Astrocyte (in vitro differentiated cells and primary cell): Measurements from ENCODE around the gene GIGYF2. TPM values are rescaled to one million over a fixed set of nuclear protein-coding genes. Genes with fewer than 3 reads are reported as not detected.

Experiments
- DNase-seq: peaks from one replicate; pipeline ENCODE4 v3.0.0-alpha.2; 2010; ENCODE audit warnings: low read depth
- FAIRE-seq: peaks from 2 replicates; lab custom pipeline; 2011; peaks lifted over from hg19 to GRCh38; lab: Jason Lieb, UNC
- H2AFZ ChIP-seq: 2 replicates; pipeline ENCODE4 v1.6.0; 2012; ENCODE audit warnings: low read depth, low read length, inconsistent platforms
- H3K27ac ChIP-seq: 2 replicates; pipeline ENCODE4 v1.5.1; 2011; ENCODE audit warnings: low read depth, low read length, inconsistent platforms
- H3K27me3 ChIP-seq: 2 replicates; pipeline ENCODE4 v1.6.0; 2011; ENCODE audit warnings: low read length, inconsistent platforms; ENCODE audit not compliant: insufficient read depth
- H3K36me3 ChIP-seq: 2 replicates; pipeline ENCODE4 v1.5.1; 2011; ENCODE audit warnings: low read length, inconsistent platforms; ENCODE audit not compliant: insufficient read depth
- H3K4me1 ChIP-seq: 2 replicates; pipeline ENCODE4 v1.5.1; 2011; ENCODE audit warnings: low read length, inconsistent platforms; ENCODE audit not compliant: insufficient read depth
- H3K4me2 ChIP-seq: 2 replicates; pipeline ENCODE4 v1.6.0; 2012; ENCODE audit warnings: low read length, inconsistent platforms
- H3K4me3 ChIP-seq: 2 replicates; pipeline ENCODE4 v1.5.1; 2011; ENCODE audit warnings: low read depth, mild to moderate bottlenecking, low read length, inconsistent platforms; ENCODE audit not compliant: insufficient read depth
- H3K79me2 ChIP-seq: 2 replicates; pipeline ENCODE4 v1.6.0; 2012; ENCODE audit warnings: mild to moderate bottlenecking, low read length, inconsistent platforms; ENCODE audit not compliant: insufficient read depth
- H3K9ac ChIP-seq: 2 replicates; pipeline ENCODE4 v1.6.0; 2012; ENCODE audit warnings: mild to moderate bottlenecking, low read length, inconsistent platforms
- H3K9me3 ChIP-seq: 2 replicates; pipeline ENCODE4 v1.5.1; 2012; ENCODE audit warnings: low read depth, mild to moderate bottlenecking, low read length, inconsistent platforms; ENCODE audit not compliant: insufficient read depth
- H4K20me1 ChIP-seq: 2 replicates; pipeline ENCODE4 v1.6.0; 2012; ENCODE audit warnings: low read length, inconsistent platforms; ENCODE audit not compliant: insufficient read depth
- H3K27ac Mint-ChIP-seq: one replicate; pipeline ENCODE4 v1.8.0; 2021; ENCODE audit warnings: mild to moderate bottlenecking, mixed read lengths; ENCODE audit not compliant: unreplicated experiment
- H3K27me3 Mint-ChIP-seq: one replicate; pipeline ENCODE4 v1.8.0; 2021; ENCODE audit warnings: low read depth, mixed read lengths; ENCODE audit not compliant: unreplicated experiment
- H3K36me3 Mint-ChIP-seq: one replicate; pipeline ENCODE4 v1.8.0; 2021; ENCODE audit warnings: low read depth, mixed read lengths; ENCODE audit not compliant: unreplicated experiment
- H3K4me1 Mint-ChIP-seq: one replicate; pipeline ENCODE4 v1.8.0; 2021; ENCODE audit warnings: low read depth, mixed read lengths; ENCODE audit not compliant: unreplicated experiment
- H3K4me3 Mint-ChIP-seq: one replicate; pipeline ENCODE4 v1.8.0; 2021; ENCODE audit warnings: mild to moderate bottlenecking, moderate library complexity, mixed read lengths; ENCODE audit not compliant: unreplicated experiment
- H3K9me3 Mint-ChIP-seq: one replicate; pipeline ENCODE4 v1.8.0; 2021; ENCODE audit warnings: mild to moderate bottlenecking, mixed read lengths; ENCODE audit not compliant: unreplicated experiment
- EZH2 ChIP-seq: IDR thresholded peaks from 2 replicates; pipeline ENCODE4 v1.6.1; 2012; ENCODE audit warnings: mild to moderate bottlenecking, low read length, inconsistent platforms; ENCODE audit not compliant: insufficient read depth
- total RNA-seq: library from RNA; stranded (reverse); gene quantifications from 2 replicates; pipeline ENCODE4 v1.2.1, GENCODE V29; 2021
- TF ChIP-seq, protein P1 (sequence below): IDR thresholded peaks from 2 replicates; pipeline ENCODE4 v1.5.1; 2011; ENCODE audit warnings: low read depth, mild to moderate bottlenecking, inconsistent platforms, low read length, moderate library complexity; ENCODE audit not compliant: insufficient read depth

Gene GIGYF2
- total RNA-seq, 1 donor from 2014 or later = 47.1 TPM

DNA sequence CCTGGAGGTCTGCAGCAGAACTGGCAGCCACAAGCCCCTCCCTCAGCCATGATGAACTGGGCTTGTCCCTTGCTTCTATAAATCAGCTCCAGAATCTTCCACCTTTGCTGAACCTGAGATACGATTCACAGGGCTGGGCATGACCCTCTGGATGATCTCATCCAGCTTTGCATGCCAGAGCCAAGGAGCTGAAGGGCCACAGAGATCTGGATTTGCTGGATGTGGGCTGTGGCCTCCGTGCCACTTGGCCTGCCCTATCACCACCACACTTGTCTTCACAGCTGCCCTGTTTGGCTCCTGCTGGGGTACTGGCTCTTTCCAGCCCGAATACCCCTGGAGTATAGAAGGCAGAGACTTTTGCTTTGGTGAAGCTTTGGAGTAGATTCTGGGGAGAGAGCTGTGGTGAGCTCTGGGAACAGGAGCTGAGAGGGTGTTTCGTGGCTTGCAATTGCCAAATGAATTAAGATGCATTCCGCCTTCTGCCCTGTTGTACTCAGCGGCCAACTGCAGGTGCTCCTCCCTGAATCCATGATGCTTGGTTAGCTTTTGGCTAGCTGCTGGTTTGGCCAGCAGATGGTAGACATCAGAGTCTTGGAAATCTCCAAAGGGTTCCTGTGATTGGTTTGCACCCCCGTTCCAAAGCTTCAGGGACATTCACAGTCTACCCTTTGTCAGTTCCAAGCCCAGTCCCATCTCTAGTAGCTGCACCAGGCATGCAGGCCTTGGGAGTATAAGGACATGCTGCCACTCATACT lies 30.9 kb upstream of the GIGYF2 start:
- Histone ChIP-seq H3K4me2 (no peak overlapping the region), H3K36me3 (no peaks in the 10 kb centered on the region), H4K20me1 (no peaks in the 10 kb centered on the region), H3K4me3 (no peak overlapping the region), H3K4me1 (peaks cover 6% of the 10 kb centered on the region), H3K9ac (no peak overlapping the region), H3K27ac (no peak overlapping the region), H3K27me3 (no peaks in the 10 kb centered on the region), H3K79me2 (no peaks in the 10 kb centered on the region), H3K9me3 (no peaks in the 10 kb centered on the region), H2AFZ (no peak overlapping the region)
- no peak overlapping the region for H3K4me3 Mint-ChIP-seq
- no peaks in the 10 kb centered on the region for H3K36me3 Mint-ChIP-seq
- H3K9me3 Mint-ChIP-seq = no peaks in the 10 kb centered on the region
- TF ChIP-seq EZH2 = no peak
- TF ChIP-seq, protein P1, sequence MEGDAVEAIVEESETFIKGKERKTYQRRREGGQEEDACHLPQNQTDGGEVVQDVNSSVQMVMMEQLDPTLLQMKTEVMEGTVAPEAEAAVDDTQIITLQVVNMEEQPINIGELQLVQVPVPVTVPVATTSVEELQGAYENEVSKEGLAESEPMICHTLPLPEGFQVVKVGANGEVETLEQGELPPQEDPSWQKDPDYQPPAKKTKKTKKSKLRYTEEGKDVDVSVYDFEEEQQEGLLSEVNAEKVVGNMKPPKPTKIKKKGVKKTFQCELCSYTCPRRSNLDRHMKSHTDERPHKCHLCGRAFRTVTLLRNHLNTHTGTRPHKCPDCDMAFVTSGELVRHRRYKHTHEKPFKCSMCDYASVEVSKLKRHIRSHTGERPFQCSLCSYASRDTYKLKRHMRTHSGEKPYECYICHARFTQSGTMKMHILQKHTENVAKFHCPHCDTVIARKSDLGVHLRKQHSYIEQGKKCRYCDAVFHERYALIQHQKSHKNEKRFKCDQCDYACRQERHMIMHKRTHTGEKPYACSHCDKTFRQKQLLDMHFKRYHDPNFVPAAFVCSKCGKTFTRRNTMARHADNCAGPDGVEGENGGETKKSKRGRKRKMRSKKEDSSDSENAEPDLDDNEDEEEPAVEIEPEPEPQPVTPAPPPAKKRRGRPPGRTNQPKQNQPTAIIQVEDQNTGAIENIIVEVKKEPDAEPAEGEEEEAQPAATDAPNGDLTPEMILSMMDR = no peak
- peaks cover 2% of the 10 kb centered on the region for H3K4me1 Mint-ChIP-seq
- H3K27me3 Mint-ChIP-seq = no peaks in the 10 kb centered on the region
- no peak for DNase-seq
- FAIRE-seq = no peak
- no peak overlapping the region for H3K27ac Mint-ChIP-seq

DNA sequence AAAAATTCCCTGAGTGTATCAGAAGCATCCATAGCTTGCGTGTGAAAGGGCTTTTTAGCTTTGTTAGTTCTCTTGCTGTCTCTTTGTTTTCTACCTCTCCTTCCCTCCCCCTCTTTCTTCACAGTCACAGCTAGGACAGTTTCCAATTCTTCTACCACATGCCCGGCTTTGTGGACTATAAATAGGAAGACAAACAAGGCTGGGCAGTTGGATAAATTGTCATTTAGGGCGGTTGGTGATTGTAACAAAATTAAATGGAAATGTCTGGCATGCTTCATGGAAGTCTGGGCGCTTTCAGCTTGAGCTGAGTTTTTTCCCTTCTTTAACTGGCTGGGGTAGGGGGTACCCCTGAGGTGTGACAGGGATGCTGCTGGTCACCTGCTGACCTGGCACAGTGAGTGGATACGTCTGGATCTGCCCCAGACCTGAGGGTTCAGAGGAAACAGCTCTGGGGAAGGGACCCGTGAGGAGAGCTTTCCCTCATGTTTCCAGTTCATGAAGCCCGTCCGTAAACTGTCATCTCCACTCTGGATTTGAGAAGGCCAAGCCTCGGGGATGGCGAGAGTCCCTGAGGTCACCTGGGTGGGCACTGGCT lies 29.0 kb upstream of the GIGYF2 start:
- no peak overlapping the region for H3K4me3 ChIP-seq
- H3K27ac ChIP-seq = no peak overlapping the region
- H3K36me3 Mint-ChIP-seq = peaks cover 6% of the 10 kb centered on the region
- no peaks in the 10 kb centered on the region for H3K9me3 Mint-ChIP-seq
- H3K9me3 ChIP-seq = no peaks in the 10 kb centered on the region
- H3K27me3 Mint-ChIP-seq = no peaks in the 10 kb centered on the region
- no peak overlapping the region for H3K9ac ChIP-seq
- H2AFZ ChIP-seq = no peak overlapping the region
- peaks cover 2% of the 10 kb centered on the region for H3K4me1 Mint-ChIP-seq
- FAIRE-seq (no peak), DNase-seq (no peak)
- H3K4me2 ChIP-seq = no peak overlapping the region
- no peaks in the 10 kb centered on the region for H3K27me3 ChIP-seq
- no peaks in the 10 kb centered on the region for H4K20me1 ChIP-seq
- no peaks in the 10 kb centered on the region for H3K36me3 ChIP-seq
- no peak overlapping the region for H3K4me3 Mint-ChIP-seq
- peaks cover 6% of the 10 kb centered on the region for H3K4me1 ChIP-seq
- H3K27ac Mint-ChIP-seq = no peak overlapping the region
- TF ChIP-seq EZH2 = no peak
- TF ChIP-seq, protein P1 = no peak
- no peaks in the 10 kb centered on the region for H3K79me2 ChIP-seq
